Thyroid gland (tissue), 4 donors: Measurements from ENCODE around the gene TNS3. TPM values are rescaled to one million over a fixed set of nuclear protein-coding genes. Genes with fewer than 3 reads are reported as not detected.
A peak's percentile ranks its signal among the peaks of the same experiment; 100 is the strongest.

Source experiments
- DNase-seq, 2 donors: peaks; one replicate each; pipeline ENCODE4 v3.0.0-alpha.2; 2019
- H3K27ac ChIP-seq, 3 donors: fragments of 200-600 bp; sonication (generic); 1 replicate in 2 of 3; 2 replicates in 1 of 3; pipeline ENCODE4 v1.5.1; 2016 to 2019; ENCODE audit warnings: mild to moderate bottlenecking in 1 of 3, moderate library complexity in 1 of 3
- H3K27me3 ChIP-seq: fragments of 200-600 bp; sonication (generic); one replicate; pipeline ENCODE4 v1.5.1; 2019
- H3K36me3 ChIP-seq, 2 donors: fragments of 200-600 bp; sonication (generic); one replicate each; pipeline ENCODE4 v1.5.1; 2016 to 2019
- H3K4me1 ChIP-seq, 2 donors: fragments of 200-600 bp; sonication (generic); one replicate each; pipeline ENCODE4 v1.5.1; 2017 to 2019
- H3K4me3 ChIP-seq, 3 donors: fragments of 200-600 bp; sonication (generic); replicated peaks in 1 of 3; 1 replicate in 2 of 3; 2 replicates in 1 of 3; pipeline ENCODE4 v1.5.1; 2016; ENCODE audit warnings: mild to moderate bottlenecking in 1 of 3
- H3K9me3 ChIP-seq: fragments of 200-600 bp; sonication (generic); one replicate; pipeline ENCODE4 v1.5.1; 2017
- CTCF ChIP-seq, 6 experiments: fragments of 200-600 bp in 3 of 6; fragments of 450-650 bp in 3 of 6; sonication (generic) in 3 of 6; IDR thresholded peaks; one replicate each; pipeline ENCODE4 v1.5.1; 2016 to 2019; ENCODE audit warnings: antibody characterized with exemption in 6 of 6, mild to moderate bottlenecking in 2 of 6, inconsistent platforms in 1 of 6, moderate library complexity in 1 of 6
- POLR2A ChIP-seq, 2 donors: fragments of 450-650 bp; IDR thresholded peaks; one replicate each; pipeline ENCODE4 v1.6.1; 2017; ENCODE audit warnings: antibody characterized with exemption in 2 of 2, mild to moderate bottlenecking in 2 of 2, moderate library complexity in 1 of 2
- WGBS, 2 donors: methylation state at CpG; one replicate each; pipeline ENCODE4 v1.1.5; 2017; 5-methylcytosine and 5-hydroxymethylcytosine counted together
- intact Hi-C: fragments of 100-400 bp; cut with DNase I; formaldehyde crosslinking; loops from one replicate; pipeline ENCODE4 v1.15.1; 2023
- total RNA-seq, 4 donors: library from RNA; depleted of rRNA; stranded (reverse); fragments of >200 nt; gene quantifications; one replicate each; pipeline ENCODE4 v1.2.3, GENCODE V29; 2016

The TNS3 gene
- total RNA-seq, 4 donors from 2014 or later = 65.8 to 93.0 (median 80.7) TPM

DNA sequence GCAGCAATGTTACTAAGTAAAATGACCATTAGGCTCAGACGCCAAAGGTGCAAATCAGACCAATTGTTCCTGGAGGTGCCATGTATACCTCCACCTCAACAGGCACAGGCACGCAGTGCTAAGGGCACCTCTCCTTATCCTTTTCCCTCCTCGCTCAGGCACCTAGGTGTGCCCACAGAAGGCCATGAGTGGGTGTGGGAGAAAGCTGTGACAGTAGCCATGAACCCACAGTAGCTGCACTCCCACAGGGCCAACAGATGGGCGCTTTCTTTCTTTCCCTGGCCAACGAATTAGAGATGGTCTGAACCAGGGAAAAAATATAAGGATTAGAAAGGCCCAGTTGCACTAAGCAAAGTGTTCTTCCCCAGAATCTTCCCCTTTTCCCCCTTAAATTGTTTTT is 15.5 kb upstream of the TNS3 start:
- intact Hi-C loops = no loop called here
- Histone ChIP-seq H3K4me3 (no peak overlapping the region), H3K4me1 (peaks cover 19 to 28% of the 10 kb centered on the region in 2 donors), H3K9me3 (no peaks in the 10 kb centered on the region), H3K36me3 (no peaks in the 10 kb centered on the region), H3K27ac (no peak overlapping the region), H3K27me3 (no peaks in the 10 kb centered on the region)
- TF ChIP-seq CTCF (IDR thresholded peaks at IDR 0.05) = no peak
- TF ChIP-seq POLR2A (IDR thresholded peaks at IDR 0.05) = no peak
- WGBS, 2 donors = 96 to 97% methylated on average over 5 of the region's 5 CpGs
- no peak for DNase-seq

GRCh38 chr7:47596502-47597202 is 14.7 kb upstream of the TNS3 start:
- Histone ChIP-seq H3K27ac (no peak overlapping the region), H3K9me3 (no peaks in the 10 kb centered on the region), H3K4me1 (peaks cover 24 to 27% of the 10 kb centered on the region in 2 donors), H3K36me3 (no peaks in the 10 kb centered on the region), H3K27me3 (no peaks in the 10 kb centered on the region), H3K4me3 (no peak overlapping the region)
- 73 to 77% methylated on average over 12 of the region's 12 CpGs for WGBS, 2 donors
- DNase-seq = peak in 1 of 2 donors; percentile 59
- TF ChIP-seq CTCF (IDR thresholded peaks at IDR 0.05) (no peak), POLR2A (IDR thresholded peaks at IDR 0.05) (no peak)
- intact Hi-C loops = no loop called here

- intact Hi-C loops = no loop called here
- no peaks in the 10 kb centered on the region for H3K36me3 ChIP-seq
- no peak overlapping the region for H3K27ac ChIP-seq
- H3K4me1 ChIP-seq = peaks cover 14 to 27% of the 10 kb centered on the region in 2 donors
- WGBS, 2 donors = 81 to 89% methylated on average over 3 of the region's 3 CpGs
- no peaks in the 10 kb centered on the region for H3K9me3 ChIP-seq
- no peak for DNase-seq
- TF ChIP-seq CTCF (IDR thresholded peaks at IDR 0.05) = no peak
- TF ChIP-seq POLR2A (IDR thresholded peaks at IDR 0.05) = no peak
- H3K27me3 ChIP-seq = no peaks in the 10 kb centered on the region
- H3K4me3 ChIP-seq = no peak overlapping the region
These were observed 12.5 kb upstream of the TNS3 start for GRCh38 chr7:47594406-47594805.

DNA sequence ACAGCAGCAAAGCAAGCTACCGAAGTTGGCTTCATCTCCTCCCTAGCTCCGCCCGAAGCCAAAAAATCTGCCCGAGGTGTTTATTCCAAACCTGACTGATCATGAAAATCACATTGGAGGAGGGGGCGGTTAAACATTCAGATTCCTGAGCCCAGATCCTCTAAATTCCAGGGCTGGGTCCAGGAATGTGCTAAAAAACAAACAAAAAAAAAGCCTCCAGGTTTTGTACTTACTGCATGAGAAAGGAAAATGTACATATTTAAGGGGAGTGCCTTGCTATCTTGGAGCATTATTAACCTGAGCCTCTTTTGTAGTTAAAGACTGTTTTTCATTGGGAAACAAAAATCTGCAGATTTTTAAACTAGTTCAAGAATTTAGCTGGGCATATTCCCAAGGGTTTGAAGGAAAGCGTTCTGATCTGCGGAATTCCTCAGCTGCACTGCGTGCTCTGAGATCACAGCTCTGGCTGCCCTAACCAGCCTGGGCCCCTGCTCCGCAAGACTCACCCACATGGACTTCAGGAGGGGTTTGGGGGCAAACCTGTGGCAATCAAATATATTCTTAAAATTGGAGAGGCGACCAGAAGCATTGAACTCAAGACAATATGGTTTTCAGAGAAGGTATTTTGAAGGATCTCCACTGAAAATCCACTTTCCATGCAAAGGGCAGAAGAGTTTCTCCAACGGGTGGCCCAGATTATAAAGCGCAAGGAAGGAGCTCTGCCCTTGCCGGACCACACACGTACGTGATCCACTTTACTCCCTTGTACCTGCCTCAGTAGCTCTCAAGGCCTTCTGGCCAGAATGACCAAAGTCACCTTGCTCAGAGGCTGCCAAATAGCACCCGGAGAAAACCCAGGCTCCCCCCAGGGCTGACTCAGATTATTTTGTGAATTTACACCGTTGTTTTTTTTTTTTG is 10.0 kb upstream of the TNS3 start:
- no peaks in the 10 kb centered on the region for H3K9me3 ChIP-seq
- no peak overlapping the region for H3K4me3 ChIP-seq
- DNase-seq = peak; percentile 70 to 83
- H3K4me1 ChIP-seq = peaks cover 16 to 38% of the 10 kb centered on the region in 2 donors
- H3K36me3 ChIP-seq = no peaks in the 10 kb centered on the region
- peak in 1 of 2 donors; percentile 0 for TF ChIP-seq POLR2A (IDR thresholded peaks at IDR 0.05)
- TF ChIP-seq CTCF (IDR thresholded peaks at IDR 0.05) = no peak
- H3K27ac ChIP-seq = peak overlapping the region; percentile 88 to 99 (median 95)
- no peaks in the 10 kb centered on the region for H3K27me3 ChIP-seq
- 42 to 46% methylated on average over 17 of the region's 17 CpGs for WGBS, 2 donors
- intact Hi-C loops = no loop called here
